Keratinocyte (primary cell): ENCODE data around the gene BTBD16. TPM values are rescaled to one million over a fixed set of nuclear protein-coding genes. Genes with fewer than 3 reads are reported as not detected.

Experiments
- DNase-seq: peaks from one replicate; pipeline ENCODE4 v3.0.0-alpha.2; 2011; ENCODE audit warnings: low read depth, missing footprints, low spot score
- FAIRE-seq: peaks from 2 replicates; lab custom pipeline; 2011; peaks lifted over from hg19 to GRCh38; lab: Jason Lieb, UNC
- H2AFZ ChIP-seq: 2 replicates; pipeline ENCODE4 v1.6.0; 2012; ENCODE audit warnings: low read length, control low read depth, inconsistent platforms; ENCODE audit not compliant: control insufficient read depth
- H3K27ac ChIP-seq: 2 replicates; pipeline ENCODE4 v1.5.1; 2011; ENCODE audit warnings: low read length; ENCODE audit not compliant: control insufficient read depth, insufficient read depth
- H3K27me3 ChIP-seq: 3 replicates; pipeline ENCODE4 v1.6.0; 2011; ENCODE audit warnings: low read length; ENCODE audit not compliant: control insufficient read depth, insufficient read depth; ENCODE audit errors: extremely low read depth
- H3K36me3 ChIP-seq, 2 experiments: 2 replicates in 1 of 2; 3 replicates in 1 of 2; pipeline ENCODE4 v1.5.1; 2011; ENCODE audit warnings: low read length in 2 of 2, mild to moderate bottlenecking in 1 of 2; ENCODE audit not compliant: control insufficient read depth in 2 of 2, insufficient read depth in 2 of 2; ENCODE audit errors: extremely low read depth in 1 of 2
- H3K4me1 ChIP-seq: 3 replicates; pipeline ENCODE4 v1.5.1; 2011; ENCODE audit warnings: low read length; ENCODE audit not compliant: control insufficient read depth, insufficient read depth; ENCODE audit errors: extremely low read depth
- H3K4me2 ChIP-seq: 3 replicates; pipeline ENCODE4 v1.6.0; 2011; ENCODE audit warnings: low read depth, low read length; ENCODE audit not compliant: control insufficient read depth, insufficient read depth; ENCODE audit errors: extremely low read depth
- H3K4me3 ChIP-seq, 3 experiments: fragments of 200-600 bp in 1 of 3; sonication (generic) in 1 of 3; 2 replicates in 2 of 3; 3 replicates in 1 of 3; pipeline ENCODE4 v1.5.1; 2011 to 2016; ENCODE audit warnings: low read length in 3 of 3, mild to moderate bottlenecking in 3 of 3, control low read depth in 2 of 3, inconsistent platforms in 1 of 3, low read depth in 1 of 3, mixed read lengths in 1 of 3, mixed run types in 1 of 3, moderate library complexity in 1 of 3; ENCODE audit not compliant: control insufficient read depth in 2 of 3, insufficient read depth in 2 of 3; ENCODE audit errors: extremely low read depth in 1 of 3
- H3K79me2 ChIP-seq: 2 replicates; pipeline ENCODE4 v1.6.0; 2012; ENCODE audit warnings: low read length; ENCODE audit not compliant: control insufficient read depth, insufficient read depth
- H3K9ac ChIP-seq: 3 replicates; pipeline ENCODE4 v1.6.0; 2011; ENCODE audit warnings: low read length; ENCODE audit not compliant: control insufficient read depth, insufficient read depth; ENCODE audit errors: extremely low read depth
- H3K9me1 ChIP-seq: 3 replicates; pipeline ENCODE4 v1.6.0; 2011; ENCODE audit warnings: low read length; ENCODE audit not compliant: control insufficient read depth, insufficient read depth; ENCODE audit errors: extremely low read depth
- H3K9me3 ChIP-seq: 2 replicates; pipeline ENCODE4 v1.5.1; 2012; ENCODE audit warnings: low read depth, low read length; ENCODE audit not compliant: control insufficient read depth
- H4K20me1 ChIP-seq: 3 replicates; pipeline ENCODE4 v1.6.0; 2011; ENCODE audit warnings: low read length; ENCODE audit not compliant: control insufficient read depth, insufficient read depth; ENCODE audit errors: extremely low read depth
- EZH2 ChIP-seq: IDR thresholded peaks from one replicate; pipeline ENCODE4 v1.6.1; 2012; ENCODE audit warnings: inconsistent platforms, mild to moderate bottlenecking, low read length, moderate library complexity
- dilution Hi-C: fragments of 300-500 bp; cut with MboI; formaldehyde crosslinking; loops from one replicate; pipeline ENCODE4 v1.7.0; 2020; ENCODE audit warnings: low sequenced_read_pairs; ENCODE audit not compliant: extremely low pct_ligation_motif_present
- polyA plus RNA-seq, 5 experiments: library from polyadenylated mRNA; depleted of rRNA in 3 of 5; stranded (reverse) in 3 of 5; stranded (forward) in 1 of 5; unstranded in 1 of 5; fragments of >200 nt; gene quantifications; 1 replicate in 1 of 5; 2 replicates in 3 of 5; 3 replicates in 1 of 5; pipeline versions ENCODE4 v1.2.1 to v1.2.3, GENCODE V29; 2011 to 2012; ENCODE audit warnings: missing spikeins in 2 of 5, low read depth in 1 of 5, low replicate concordance in 1 of 5
- TF ChIP-seq, protein P1 (sequence below), 3 experiments: IDR thresholded peaks in 1 of 3; conservative IDR thresholded peaks in 1 of 3; optimal IDR thresholded peaks in 1 of 3; 2 replicates in 2 of 3; 3 replicates in 1 of 3; pipeline versions ENCODE3 to v1.5.1; 2011; ENCODE audit warnings: low read length in 3 of 3, mild to moderate bottlenecking in 3 of 3, moderate library complexity in 2 of 3, control low read depth in 1 of 3, inconsistent platforms in 1 of 3; ENCODE audit not compliant: insufficient read depth in 2 of 3; ENCODE audit errors: extremely low read depth in 1 of 3

BTBD16 gene
- polyA plus RNA-seq, 1 donor (not counting 4 experiments of a cell fraction or from before 2014, with no cell fraction given), result 4.9 TPM

DNA sequence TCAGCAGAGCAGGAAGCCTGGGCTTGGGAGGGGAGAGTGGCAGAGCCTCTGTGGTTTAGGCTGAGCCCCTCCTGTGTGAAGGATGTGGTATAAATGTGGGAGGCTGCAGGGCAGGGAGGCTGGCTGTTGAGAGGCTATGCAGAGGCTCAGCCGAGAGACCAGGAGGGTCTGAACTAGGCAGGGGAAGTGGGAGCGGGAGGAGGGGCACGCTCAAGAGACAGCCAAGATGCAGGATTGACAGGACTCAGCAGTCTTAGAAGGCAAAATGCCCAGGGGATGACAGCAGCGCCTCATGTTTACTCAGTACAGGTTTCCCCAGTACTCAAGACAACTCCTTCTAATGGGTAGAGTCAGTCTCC, 24.3 kb downstream of the BTBD16 start:
- H3K4me2 ChIP-seq, result peak overlapping the region; percentile 72
- peak overlapping the region; percentile 16 for H3K9ac ChIP-seq
- H3K4me3 ChIP-seq, result no peak overlapping the region
- no peak for DNase-seq
- H3K27ac ChIP-seq, result no peak overlapping the region
- H4K20me1 ChIP-seq, result no peaks in the 10 kb centered on the region
- H3K9me1 ChIP-seq, result no peaks in the 10 kb centered on the region
- TF ChIP-seq, protein P1, sequence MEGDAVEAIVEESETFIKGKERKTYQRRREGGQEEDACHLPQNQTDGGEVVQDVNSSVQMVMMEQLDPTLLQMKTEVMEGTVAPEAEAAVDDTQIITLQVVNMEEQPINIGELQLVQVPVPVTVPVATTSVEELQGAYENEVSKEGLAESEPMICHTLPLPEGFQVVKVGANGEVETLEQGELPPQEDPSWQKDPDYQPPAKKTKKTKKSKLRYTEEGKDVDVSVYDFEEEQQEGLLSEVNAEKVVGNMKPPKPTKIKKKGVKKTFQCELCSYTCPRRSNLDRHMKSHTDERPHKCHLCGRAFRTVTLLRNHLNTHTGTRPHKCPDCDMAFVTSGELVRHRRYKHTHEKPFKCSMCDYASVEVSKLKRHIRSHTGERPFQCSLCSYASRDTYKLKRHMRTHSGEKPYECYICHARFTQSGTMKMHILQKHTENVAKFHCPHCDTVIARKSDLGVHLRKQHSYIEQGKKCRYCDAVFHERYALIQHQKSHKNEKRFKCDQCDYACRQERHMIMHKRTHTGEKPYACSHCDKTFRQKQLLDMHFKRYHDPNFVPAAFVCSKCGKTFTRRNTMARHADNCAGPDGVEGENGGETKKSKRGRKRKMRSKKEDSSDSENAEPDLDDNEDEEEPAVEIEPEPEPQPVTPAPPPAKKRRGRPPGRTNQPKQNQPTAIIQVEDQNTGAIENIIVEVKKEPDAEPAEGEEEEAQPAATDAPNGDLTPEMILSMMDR (optimal IDR thresholded peaks at IDR 0.05 in 1 of 3, IDR thresholded peaks at IDR 0.05 in 1 of 3, conservative IDR thresholded peaks at IDR 0.05 in 1 of 3; ENCODE audit: extremely low read depth in 1 of 3, insufficient read depth in 2 of 3, low read length in 3 of 3), result no peak
- TF ChIP-seq EZH2, result no peak
- H3K9me3 ChIP-seq, result no peaks in the 10 kb centered on the region
- peak; percentile 52 for FAIRE-seq
- H3K36me3 ChIP-seq, result peaks cover 0 to 2% of the 10 kb centered on the region in 2 experiments
- no peaks in the 10 kb centered on the region for H3K79me2 ChIP-seq
- H3K27me3 ChIP-seq, result no peaks in the 10 kb centered on the region
- H3K4me1 ChIP-seq, result peaks cover 56% of the 10 kb centered on the region
- peak overlapping the region; percentile 48 for H2AFZ ChIP-seq
- dilution Hi-C loops, result no loop called here

DNA sequence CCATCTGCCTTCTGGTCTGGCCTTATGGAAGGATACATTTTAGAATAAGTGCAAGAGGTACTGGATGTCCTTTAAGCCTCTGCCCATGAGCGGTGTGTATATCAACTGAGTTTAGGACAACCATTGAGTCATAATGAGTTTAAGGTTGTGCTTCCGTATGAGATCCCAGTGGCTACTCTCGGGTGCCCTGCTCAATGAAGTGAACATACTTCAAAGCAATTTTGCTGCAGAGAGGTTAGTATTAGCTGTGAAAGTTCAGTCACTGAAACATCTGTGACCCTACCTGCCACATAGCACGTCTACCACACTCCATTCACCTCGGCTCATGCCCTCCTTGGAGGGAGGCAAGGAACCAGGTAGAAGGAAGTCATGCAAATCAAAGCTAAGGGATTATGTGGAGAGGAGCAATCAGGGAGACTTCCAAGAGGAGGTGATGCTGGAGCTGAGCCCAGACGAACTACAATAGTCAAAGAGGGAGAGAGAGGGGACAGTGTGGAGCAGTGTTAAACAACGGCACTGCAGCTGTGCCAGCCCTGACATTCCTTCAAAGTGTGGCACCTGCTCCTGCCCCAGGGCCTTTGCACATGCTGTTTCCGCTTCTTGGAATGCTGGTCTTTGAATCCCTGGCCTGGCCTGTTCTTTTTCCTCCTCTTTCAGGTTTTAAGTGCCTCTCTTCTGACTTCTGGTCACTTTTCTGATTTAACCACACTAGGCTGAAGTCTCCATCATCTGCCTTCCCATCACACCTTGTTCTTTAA, 25.4 kb downstream of the BTBD16 start:
- no peak overlapping the region for H2AFZ ChIP-seq
- H3K4me2 ChIP-seq, result no peak overlapping the region
- H3K27ac ChIP-seq, result no peak overlapping the region
- FAIRE-seq (no peak), DNase-seq (no peak)
- no peak overlapping the region for H3K4me3 ChIP-seq
- dilution Hi-C loops, result no loop called here
- TF ChIP-seq, protein P1 (optimal IDR thresholded peaks at IDR 0.05 in 1 of 3, IDR thresholded peaks at IDR 0.05 in 1 of 3, conservative IDR thresholded peaks at IDR 0.05 in 1 of 3; ENCODE audit: extremely low read depth in 1 of 3, insufficient read depth in 2 of 3, low read length in 3 of 3), result no peak
- no peak for TF ChIP-seq EZH2
- no peaks in the 10 kb centered on the region for H3K27me3 ChIP-seq
- H3K9ac ChIP-seq, result no peak overlapping the region
- H3K36me3 ChIP-seq, result peaks cover 0 to 2% of the 10 kb centered on the region in 2 experiments
- peaks cover 45% of the 10 kb centered on the region for H3K4me1 ChIP-seq
- H3K9me1 ChIP-seq, result no peaks in the 10 kb centered on the region
- H3K9me3 ChIP-seq, result no peaks in the 10 kb centered on the region
- no peaks in the 10 kb centered on the region for H3K79me2 ChIP-seq
- no peaks in the 10 kb centered on the region for H4K20me1 ChIP-seq
